Retina (tissue), 1 donor: ENCODE measurements around the gene FAM124B.

Experiments used
- DNase-seq: peaks from one replicate; pipeline ENCODE4 v3.0.0-alpha.2; 2016

The FAM124B gene

DNA sequence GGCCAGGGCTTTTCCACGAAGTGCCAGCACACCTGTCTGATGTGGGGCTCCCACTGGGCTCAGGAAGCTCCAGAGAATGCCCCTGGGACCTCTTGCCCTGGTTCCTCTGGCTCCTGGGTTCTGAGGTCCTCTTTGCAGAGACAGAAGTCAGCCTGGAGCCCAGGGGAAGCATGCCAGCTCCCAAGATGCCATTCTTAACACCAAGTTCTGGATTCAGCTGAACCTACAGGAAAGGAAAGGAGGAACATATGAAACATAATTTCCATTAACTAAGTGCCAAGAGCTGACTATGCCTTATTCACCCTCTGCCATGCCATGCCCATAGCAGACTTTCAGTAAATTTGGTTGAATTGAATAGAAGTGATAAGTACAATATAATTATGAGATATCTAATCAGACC, 21.9 kb downstream of the FAM124B start:
- no peak for DNase-seq

DNA sequence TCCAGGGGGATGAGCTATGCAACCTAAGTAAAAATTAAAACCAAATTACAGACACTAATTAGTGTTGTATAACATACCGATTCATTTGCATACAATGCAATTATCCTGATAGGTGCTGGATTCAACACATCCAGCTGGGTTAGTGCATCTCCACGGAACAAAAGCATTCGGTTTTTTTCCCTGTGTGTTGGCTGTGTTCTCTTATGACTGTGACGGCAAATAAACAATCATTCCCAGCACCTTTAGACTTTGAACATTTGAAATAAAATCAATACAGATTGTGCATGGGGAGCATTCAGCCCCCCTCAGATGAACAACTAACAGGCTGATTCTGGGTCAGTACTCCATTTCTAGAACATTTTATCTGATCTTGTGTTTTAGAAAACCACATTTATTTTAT, 22.7 kb downstream of the FAM124B start:
- DNase-seq = no peak

DNA sequence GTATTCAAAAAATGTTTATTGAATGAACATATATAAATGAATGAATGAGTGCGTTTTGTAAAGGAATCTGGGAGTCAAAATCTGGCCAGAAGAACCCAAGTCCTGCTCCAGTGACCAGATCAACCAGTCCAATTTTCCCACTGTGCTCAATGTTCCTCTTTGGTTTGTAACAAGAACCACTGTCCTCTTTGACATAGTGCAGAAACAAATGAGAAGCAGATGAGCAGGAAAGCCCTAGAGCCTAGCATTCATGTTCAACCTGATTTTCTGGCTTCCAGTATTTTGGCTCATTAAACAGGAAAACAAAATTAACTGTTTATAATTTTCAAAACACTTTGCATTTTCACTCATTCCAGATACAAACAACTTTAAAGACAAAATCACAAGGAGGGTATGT, 23.2 kb downstream of the FAM124B start:
- no peak for DNase-seq

DNA sequence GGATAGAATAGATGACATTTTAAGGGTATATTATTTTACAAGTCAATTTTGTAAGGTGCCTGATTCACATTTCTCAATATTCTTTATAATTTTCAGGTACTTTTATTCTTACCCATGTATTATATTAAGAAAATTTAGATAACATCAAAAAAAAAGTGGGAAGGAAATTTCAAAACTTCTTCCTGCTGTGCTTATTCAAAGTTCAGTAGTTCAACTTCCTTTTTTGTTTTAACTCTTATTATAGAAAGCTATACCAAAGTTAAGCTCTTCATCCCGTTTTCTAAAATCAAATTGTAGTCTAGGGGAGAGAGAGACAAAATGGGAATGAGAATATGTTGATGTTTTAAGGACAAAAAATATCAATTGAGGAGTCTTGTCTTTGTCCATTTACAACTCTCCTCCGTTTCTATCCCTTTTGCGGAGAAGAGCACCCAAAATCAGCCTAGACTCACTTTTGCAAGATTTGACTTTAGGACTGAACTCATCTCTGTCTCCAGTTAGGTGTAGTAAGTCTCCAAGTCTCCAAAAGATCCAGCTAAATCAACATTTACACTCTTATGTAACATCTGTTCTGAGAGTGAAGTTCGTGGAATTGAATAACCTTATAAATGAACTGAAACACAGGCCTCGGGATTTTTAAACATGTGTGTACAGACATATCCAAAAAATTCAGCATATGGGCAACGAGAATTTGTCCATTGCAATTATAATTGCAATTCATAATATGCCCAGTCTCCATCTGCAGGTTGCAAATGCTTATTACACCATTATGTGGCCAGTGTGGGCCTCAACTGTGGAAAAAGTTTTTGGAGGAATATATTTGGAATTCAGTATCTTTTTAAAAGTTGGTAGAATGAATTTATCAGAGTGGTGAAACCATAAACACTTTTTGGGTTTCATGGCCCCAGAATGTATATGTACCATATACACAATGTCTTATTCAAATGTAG, 23.9 kb downstream of the FAM124B start:
- DNase-seq = no peak

DNA sequence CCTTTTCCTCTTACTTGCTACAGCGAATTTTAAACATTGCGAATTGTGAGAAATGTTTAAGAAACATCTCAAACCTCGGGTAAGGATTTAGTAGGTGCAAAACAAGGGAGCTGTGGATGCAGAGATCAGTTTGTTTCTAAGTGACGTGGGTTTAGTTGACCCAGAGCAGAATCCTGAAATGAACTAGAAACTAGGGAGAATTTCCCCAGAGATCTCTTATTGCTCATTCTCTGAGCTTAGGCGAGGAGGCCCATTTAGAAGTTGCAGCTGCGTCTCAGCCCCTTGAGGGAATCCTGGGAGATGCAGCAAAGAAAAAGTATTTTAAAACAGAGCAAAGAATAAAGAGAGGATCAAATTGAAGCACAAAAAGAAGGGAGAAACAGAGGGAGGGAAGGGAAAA, 29.3 kb downstream of the FAM124B start:
- peak; percentile 32 for DNase-seq

DNA sequence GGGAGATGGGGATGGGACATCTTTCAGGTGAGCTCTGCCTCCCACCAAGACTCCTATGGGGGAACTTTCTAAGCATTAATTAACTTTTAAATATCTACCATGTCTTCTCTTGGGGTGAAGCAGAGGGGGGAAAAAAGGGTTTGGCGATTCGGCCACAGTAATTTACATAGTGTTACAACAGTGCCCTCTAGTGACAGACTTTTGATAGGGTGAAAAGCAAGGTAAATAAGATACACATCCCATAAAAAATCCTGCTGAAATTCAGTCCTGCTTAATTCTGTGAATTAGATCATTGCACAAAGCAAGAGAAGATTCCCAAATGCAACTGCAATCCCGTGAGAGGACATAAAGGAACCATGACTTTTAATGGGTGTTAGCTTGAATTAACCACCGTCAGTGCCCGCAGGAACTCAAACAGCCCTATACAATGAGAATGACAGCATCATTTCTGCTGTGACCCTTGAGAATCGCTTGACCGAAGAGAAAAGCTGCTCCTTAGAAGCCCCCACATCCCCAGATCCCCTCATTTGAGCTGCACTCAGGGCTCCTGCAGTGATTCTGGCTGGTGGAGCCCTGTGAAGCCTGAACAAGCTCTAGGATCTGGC, 32.8 kb downstream of the FAM124B start:
- DNase-seq = peak; percentile 58

DNA sequence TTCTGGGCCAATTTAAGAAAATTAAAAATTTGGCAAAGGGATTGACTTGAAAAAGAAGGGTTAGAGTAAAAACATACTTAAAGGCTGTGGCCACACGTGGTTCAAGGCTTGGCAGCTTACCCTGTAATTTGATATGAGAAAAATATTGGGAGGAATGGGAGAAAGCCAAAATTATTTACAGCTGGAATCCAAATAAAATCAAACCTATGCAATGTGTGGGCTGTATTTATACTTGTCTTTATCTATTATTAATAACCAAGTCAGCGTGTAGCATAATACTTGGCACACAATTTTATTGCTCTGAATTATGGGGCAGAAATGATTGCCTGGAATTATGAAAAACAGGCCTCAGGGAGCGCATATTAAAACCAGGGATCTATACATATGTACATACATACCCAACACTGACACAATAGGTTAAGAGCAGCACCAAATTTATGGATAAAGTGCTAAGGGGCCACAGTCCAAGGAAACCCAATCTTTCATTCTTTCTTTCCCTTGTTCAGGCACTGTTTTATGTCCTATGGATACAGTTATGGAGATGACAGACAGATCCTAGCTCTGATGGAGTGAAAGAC, 35.6 kb downstream of the FAM124B start:
- no peak for DNase-seq

DNA sequence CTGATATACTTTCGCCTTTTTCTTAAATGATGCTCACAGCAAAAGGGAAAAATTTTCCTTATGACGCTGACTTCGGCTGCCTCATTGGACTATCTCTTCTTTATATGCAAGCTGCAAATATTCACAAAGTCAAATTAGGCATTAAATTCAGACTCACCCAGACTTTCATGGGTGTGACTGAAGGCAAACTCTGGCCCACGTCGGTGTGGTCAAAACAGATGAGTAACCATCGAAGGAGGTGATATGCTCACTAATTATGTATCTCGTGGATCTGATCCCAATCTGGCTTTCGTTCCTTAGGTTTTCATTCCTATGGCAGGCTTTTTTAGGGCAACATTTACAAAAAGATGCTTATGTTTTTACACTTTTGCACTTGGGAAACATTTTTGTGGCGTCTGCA, 36.6 kb downstream of the FAM124B start:
- DNase-seq = no peak

DNA sequence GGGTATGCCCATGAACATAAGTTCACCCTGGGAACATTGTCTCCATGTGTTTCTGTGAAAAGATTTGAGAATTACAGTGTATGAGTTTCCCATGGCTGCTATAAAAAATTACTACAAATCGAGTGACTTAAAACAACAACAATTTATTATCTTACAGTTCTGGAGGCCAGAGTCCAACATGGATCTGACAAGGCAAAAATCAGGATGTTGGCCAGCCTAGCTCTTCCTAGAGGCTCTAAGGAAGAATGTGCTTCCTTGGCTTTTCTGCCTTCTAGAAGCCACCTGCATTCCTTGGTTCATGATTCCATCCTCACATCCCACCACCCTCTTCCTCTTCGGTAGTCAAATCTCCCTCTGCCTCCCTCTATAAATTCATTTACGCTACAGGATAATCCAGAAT, 38.6 kb downstream of the FAM124B start:
- DNase-seq = no peak

DNA sequence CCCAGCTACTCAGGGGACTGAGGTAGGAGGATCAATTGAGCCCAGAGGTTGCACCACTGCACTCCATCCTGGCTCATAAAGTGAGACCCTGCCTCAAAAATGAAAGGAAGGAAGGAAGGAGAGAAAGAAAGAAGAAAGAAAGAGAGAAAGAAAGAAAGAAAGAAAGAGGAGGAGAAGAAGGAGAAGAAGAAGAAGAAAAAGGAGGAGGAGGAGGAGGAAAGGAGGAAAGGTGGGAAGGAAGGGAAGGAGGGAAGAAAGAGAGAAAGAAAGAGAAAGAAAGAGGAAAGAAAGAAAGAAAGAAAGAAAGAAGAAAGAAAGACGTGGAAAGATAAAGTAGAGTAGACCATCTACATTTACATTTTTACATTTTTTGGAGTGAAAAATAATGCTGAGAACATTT, 39.8 kb downstream of the FAM124B start:
- DNase-seq = no peak

DNA sequence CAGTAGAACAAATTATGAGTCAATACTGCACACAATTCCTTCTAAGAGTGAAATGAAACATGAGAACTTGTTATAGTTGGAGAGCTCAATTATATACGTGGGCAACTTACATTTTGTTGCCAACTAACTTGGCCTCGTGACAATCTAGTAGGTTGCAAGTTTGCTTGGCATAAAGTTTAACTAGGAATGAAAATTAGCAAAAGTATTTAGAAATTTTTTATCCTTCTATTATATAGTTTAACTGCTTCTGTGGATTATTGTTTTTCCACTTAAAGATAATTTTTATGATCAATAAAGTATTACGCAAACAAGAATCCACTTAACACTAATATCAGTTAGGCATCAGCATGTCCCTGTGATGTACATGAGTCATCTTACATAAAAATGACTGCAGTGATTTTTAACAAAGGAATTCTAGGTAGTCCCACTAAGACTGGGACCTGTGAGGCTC, 41.1 kb downstream of the FAM124B start:
- DNase-seq = no peak

DNA sequence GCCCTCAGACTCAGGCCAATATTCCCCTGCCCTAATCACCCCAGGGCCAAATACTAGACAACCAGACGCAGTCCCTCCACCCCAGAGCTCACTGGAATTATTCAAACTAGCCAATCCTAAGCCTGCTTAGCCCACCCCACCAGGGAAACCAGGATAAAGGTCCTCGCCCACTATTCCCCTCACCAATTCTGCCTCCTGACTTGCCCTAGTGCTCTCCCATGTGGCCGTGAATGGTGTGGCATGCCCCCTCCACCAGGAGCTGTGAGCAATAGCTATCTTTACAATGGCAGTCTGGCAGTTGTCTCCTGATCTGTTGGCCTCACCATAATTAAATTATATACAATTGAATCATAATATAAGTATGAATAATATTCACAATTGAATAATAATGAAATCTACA, 42.3 kb downstream of the FAM124B start:
- DNase-seq = no peak

DNA sequence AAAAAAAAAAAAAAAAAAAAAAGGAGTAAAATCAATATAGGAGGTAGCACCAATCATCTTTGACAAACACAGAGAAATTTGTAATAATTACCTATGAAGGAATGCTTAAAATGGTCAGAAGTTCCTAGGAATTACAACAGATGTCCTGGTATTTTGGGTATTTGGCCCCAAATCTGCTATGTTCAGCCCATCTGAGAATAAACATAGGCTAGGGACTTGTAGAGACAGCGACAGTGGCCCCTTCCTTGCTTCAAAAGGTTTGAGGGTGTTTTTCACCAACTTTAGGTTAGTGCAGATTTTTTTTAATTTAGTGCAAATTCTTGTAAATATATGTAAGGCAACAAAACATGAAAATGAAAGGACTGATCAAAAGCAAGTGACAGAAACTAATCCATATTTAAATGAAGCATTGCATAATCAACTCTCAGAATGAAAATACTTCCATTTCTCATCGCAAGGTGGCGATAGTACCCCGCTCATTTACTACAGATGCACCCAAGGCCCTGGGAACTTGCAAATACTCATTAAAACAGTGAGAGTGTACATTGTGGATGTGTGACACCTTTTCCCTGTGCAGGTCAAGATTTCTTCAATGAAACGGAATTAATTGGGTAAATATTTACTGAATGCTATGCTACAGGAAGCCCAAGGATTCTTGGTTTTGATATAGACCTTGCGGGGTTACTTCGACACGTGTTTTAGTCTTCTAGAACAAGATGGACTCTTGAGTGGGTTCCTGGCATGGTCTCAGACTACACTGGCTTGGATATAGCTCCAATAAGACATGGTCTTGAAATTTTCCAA, 44.6 kb downstream of the FAM124B start:
- DNase-seq = peak; percentile 70

DNA sequence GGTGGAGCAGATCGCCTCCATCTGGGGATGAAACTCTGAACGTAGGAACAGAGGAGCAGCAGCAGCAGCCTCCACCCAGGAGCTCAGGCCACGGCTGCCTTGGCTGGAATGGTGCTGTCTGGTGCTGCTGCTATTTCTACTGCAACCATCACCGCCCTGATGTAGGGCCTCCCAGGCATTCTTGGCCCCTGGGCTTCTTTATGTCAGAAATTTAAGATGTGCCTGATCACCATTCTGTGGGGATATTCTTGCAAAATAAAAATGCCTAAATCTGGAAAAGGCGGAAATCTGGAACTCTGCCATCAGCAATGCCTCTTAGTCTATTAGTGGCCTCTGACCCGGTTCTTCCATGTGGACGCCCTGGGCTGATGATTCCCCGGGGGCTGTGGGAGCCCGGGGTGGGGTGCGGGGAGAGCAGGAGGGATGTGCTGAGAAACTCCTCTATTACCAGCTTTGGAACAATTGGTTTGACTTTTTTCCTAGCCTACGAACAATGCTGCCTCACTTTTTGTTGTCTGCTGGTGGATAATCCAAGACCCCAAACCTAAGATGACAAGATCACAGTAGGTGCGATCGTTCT, 47.2 kb downstream of the FAM124B start:
- DNase-seq = no peak

DNA sequence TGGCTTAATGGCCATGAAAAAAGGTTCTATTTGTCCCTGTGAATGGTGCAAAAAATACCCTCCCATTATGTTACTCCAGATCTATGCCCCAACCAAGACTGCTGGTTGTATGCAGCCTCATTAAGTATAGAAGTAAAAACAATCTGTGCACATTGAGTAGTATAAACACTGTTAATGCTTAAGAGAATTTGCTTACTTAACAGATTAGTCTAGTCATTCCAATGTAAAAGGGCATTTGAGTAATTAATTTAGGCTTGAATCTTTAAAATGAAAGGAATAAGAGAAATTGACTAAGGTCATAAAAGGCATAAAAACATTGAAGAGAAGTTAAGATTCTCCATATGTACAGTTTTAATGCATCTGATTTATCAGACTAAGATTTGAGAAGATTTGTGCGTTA, 51.2 kb downstream of the FAM124B start:
- DNase-seq = no peak

DNA sequence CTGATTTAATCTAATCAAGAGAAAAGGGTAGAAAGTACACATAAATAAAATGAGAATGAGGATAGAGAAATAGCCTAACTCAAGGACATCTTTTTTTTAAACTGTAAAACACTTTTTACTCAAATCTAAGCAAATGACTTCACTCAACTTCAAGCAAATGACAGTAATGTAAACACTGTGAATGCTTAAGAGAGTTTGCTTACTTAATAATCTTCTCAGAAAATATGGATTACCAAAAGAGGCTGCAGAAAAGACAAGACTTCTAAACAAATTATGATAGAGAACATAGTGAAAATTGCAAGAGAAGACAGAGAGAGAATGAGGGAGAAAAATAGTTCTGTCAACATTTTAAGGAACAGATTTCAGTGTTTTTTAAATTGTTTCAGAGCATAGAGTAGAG, 52.5 kb downstream of the FAM124B start:
- no peak for DNase-seq

DNA sequence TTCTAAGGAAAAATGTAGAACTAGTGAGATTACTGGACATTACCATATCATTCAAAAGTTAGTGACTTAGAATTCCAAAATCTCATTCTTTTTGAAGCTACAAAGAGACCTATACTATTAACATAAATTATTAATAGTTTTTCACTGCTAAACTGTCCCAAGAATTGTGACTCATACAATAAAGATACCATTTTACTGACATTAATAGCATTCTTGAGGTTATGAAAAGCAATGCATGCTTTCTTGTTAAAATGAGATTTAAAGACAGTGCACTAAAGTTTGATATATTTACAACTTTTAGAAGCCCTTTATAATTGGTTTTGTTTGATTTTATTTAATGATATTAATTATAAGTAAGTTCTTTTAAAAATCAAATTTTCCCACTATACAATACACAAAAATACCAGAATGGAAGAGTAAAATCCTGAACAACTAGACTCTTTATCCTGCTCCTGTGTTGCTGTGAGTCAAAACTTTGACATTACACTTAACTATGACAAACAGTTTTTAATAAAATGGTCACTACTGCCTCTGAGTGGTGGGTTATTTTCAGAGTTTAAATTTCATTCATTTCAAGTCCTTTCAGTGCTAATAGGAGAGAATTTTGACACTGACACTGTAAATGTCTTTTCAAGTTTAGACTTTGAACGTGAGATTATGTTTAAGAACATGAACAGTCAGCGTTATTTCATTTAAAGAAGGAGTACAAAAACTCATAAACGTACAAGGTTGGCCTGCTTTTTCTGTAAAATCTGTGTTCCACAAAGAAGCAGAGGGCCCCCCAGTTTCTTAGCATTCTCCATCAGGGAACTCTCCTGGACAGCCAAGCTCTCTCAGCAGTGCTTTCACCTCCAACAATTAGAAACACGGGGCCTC, 54.5 kb downstream of the FAM124B start:
- DNase-seq = no peak

DNA sequence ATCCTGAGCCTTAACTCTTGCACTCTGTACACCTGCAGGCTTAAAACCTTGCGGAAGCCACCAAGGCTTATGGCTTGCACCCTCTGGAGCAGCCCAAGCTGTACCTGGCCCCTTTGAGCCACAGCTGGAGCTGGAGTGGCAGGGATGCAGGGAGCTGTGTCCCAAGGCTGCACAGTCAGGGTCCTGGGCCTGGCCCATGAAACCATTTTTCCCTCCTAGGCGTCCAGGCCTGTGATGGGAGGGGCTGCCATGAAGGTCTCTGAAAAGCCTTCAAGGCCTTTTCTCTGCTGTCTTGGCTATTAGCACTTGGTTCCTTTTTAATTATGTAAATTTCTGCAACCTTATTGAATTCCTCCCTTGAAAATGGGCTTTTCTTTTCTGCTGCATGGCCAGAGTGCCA, 56.4 kb downstream of the FAM124B start:
- DNase-seq = no peak

DNA sequence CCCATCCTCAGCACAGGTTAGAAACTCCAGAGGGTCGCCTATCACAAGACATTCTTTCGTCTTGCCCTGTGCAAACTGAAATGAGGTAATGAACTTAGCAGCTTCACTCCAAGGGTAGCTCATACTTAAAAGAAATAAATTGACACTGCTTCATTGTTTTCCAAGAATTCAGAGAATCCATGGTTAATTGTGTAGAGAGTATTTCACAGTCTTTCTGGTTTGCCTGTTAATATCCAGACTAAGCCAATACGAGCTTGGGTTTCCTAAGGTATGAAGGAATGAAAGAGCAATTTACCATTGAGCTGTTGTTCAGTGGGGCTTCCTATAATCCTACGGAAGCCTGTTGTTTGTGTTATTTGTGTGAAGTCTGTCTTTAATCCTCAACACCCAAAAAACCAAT, 58.7 kb downstream of the FAM124B start:
- DNase-seq = no peak

DNA sequence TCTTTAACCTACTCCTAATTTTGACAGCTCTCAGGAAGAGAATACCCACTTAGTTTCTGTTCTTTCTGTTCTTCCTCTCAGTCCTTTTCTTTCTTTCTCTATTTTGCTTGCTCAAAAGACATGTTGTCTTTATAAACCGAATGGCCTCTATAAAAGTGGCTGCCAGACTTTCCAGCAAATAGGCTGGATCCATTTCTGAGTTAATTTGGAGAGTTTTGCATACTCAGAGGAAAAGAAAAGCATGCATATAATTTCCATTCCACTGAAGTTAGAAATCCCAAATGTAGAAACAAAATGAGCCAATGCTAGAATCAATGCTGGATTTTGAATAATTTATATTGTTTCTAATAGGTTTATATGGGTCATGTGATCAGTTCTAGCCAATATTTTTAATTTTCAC, 65.9 kb downstream of the FAM124B start:
- no peak for DNase-seq

DNA sequence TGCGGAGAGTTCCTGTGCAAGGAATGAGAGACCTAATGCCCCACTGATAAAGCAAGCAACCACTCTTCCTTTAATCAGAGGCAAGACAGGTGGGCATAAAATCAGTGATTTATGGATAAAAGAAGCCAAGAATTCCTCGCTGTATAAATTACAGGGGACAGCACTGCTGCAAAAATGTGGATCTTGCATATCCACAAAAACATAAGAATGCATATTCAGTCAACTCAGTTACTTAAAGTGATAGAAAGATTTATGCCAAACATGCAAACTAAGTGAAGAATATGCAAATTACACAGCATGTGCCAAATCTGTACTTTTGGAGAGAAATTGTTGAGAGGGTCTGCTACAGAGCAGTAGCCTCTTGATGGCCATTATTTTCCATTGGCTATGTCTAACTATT, 67.2 kb downstream of the FAM124B start:
- DNase-seq = no peak
